ENCODE data around the gene CD200. TPM values are rescaled to one million over a fixed set of nuclear protein-coding genes. Genes with fewer than 3 reads are reported as not detected.

Gene CD200
- total RNA-seq, 4 donors from 2014 or later = 0.27 to 0.76 (median 0.36) TPM

- Histone ChIP-seq H3K4me1 (peaks cover 0 to 3% of the 10 kb centered on the region in 2 donors), H3K4me3 (no peak overlapping the region), H3K27me3 (no peaks in the 10 kb centered on the region), H3K9me3 (no peaks in the 10 kb centered on the region), H3K36me3 (no peaks in the 10 kb centered on the region), H3K27ac (no peak overlapping the region)
- DNase-seq = no peak
- in situ Hi-C loops (cut with MboI; ENCODE audit: low sequenced_read_pairs in 4 of 4) (loop anchor here in 1 of 4 donors (25.0 kb wide), 1 partner anchor 214 kb away; no protein-coding TSS in a partner anchor), intact Hi-C loops (cut with DNase I; ENCODE audit: low total_unique reads) (no loop called here)
- no peak for TF ChIP-seq POLR2A (IDR thresholded peaks at IDR 0.05)
- TF ChIP-seq, protein P1, sequence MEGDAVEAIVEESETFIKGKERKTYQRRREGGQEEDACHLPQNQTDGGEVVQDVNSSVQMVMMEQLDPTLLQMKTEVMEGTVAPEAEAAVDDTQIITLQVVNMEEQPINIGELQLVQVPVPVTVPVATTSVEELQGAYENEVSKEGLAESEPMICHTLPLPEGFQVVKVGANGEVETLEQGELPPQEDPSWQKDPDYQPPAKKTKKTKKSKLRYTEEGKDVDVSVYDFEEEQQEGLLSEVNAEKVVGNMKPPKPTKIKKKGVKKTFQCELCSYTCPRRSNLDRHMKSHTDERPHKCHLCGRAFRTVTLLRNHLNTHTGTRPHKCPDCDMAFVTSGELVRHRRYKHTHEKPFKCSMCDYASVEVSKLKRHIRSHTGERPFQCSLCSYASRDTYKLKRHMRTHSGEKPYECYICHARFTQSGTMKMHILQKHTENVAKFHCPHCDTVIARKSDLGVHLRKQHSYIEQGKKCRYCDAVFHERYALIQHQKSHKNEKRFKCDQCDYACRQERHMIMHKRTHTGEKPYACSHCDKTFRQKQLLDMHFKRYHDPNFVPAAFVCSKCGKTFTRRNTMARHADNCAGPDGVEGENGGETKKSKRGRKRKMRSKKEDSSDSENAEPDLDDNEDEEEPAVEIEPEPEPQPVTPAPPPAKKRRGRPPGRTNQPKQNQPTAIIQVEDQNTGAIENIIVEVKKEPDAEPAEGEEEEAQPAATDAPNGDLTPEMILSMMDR (IDR thresholded peaks at IDR 0.05 in 4 of 5, conservative IDR thresholded peaks at IDR 0.05 in 1 of 5) = no peak
- no peak for ATAC-seq
Measured at GRCh38 chr3:112298781-112299180, 34.2 kb upstream of the CD200 start.

- Histone ChIP-seq H3K4me3 (peak overlapping the region in 2 of 4 donors; percentile 49 to 54), H3K27ac (no peak overlapping the region), H3K27me3 (no peaks in the 10 kb centered on the region), H3K9me3 (no peaks in the 10 kb centered on the region), H3K4me1 (peaks cover 0 to 10% of the 10 kb centered on the region in 2 donors), H3K36me3 (no peaks in the 10 kb centered on the region)
- DNase-seq (no peak), ATAC-seq (no peak)
- in situ Hi-C loops (cut with MboI; ENCODE audit: low sequenced_read_pairs in 4 of 4) (loop anchor here in 1 of 4 donors (25.0 kb wide), 1 partner anchor 210 kb away; no protein-coding TSS in a partner anchor), intact Hi-C loops (cut with DNase I; ENCODE audit: low total_unique reads) (no loop called here)
- TF ChIP-seq POLR2A (IDR thresholded peaks at IDR 0.05) = no peak
- TF ChIP-seq, protein P1 (IDR thresholded peaks at IDR 0.05 in 4 of 5, conservative IDR thresholded peaks at IDR 0.05 in 1 of 5) = no peak
Measured at GRCh38 chr3:112302150-112302830, 30.7 kb upstream of the CD200 start.

- no peaks in the 10 kb centered on the region for H3K27me3 ChIP-seq
- no peaks in the 10 kb centered on the region for H3K9me3 ChIP-seq
- ATAC-seq = no peak
- DNase-seq = no peak
- TF ChIP-seq, protein P1 (IDR thresholded peaks at IDR 0.05 in 4 of 5, conservative IDR thresholded peaks at IDR 0.05 in 1 of 5) = no peak
- TF ChIP-seq POLR2A (IDR thresholded peaks at IDR 0.05) = no peak
- H3K4me3 ChIP-seq = peak overlapping the region; percentile 41 to 54 (median 46)
- no peaks in the 10 kb centered on the region for H3K36me3 ChIP-seq
- peaks cover 0 to 7% of the 10 kb centered on the region in 2 donors for H3K4me1 ChIP-seq
- in situ Hi-C loops (cut with MboI; ENCODE audit: low sequenced_read_pairs in 4 of 4) = loop anchor here in 1 of 4 donors (25.0 kb wide), 1 partner anchor 209 kb away; no protein-coding TSS in a partner anchor
- no peak overlapping the region for H3K27ac ChIP-seq
- intact Hi-C loops (cut with DNase I; ENCODE audit: low total_unique reads) = no loop called here
Measured at GRCh38 chr3:112302881-112303763, 29.8 kb upstream of the CD200 start.

DNA sequence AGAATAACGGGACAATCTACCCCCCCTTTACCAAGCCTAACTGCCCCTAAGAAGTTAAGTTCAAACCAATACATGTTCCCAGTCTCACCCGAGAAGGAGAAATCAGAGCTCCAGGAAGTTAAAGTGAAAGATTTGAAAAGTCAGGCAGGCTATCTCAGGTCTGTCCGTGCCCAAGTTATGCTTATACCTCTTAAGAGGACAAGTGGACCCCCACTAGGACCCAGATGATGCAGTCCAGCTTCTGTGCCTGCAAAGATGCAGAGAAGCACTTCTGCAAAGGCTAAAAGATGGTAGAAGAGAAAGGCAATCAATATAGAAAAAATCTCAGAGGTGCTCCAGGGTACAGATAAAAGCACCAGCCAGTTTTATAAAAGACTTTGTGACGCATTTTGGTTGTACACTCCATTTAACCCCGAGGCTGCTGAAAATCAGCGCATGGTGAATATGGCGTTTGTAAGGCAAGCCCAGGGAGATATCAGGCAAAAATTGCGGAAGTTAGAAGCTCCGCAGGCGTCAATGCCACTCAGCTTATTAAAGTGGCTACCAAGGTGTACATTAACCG, 29.1 kb upstream of the CD200 start:
- in situ Hi-C loops (cut with MboI; ENCODE audit: low sequenced_read_pairs in 4 of 4) (loop anchor here in 1 of 4 donors (25.0 kb wide), 1 partner anchor 208 kb away; no protein-coding TSS in a partner anchor), intact Hi-C loops (cut with DNase I; ENCODE audit: low total_unique reads) (no loop called here)
- ATAC-seq (peak in 1 of 2 donors; percentile 49), DNase-seq (no peak)
- no peaks in the 10 kb centered on the region for H3K36me3 ChIP-seq
- no peak overlapping the region for H3K27ac ChIP-seq
- peak overlapping the region; percentile 41 to 54 (median 46) for H3K4me3 ChIP-seq
- H3K9me3 ChIP-seq = no peaks in the 10 kb centered on the region
- H3K4me1 ChIP-seq = peaks cover 0 to 7% of the 10 kb centered on the region in 2 donors
- TF ChIP-seq, protein P1 (IDR thresholded peaks at IDR 0.05 in 4 of 5, conservative IDR thresholded peaks at IDR 0.05 in 1 of 5) = no peak
- TF ChIP-seq POLR2A (IDR thresholded peaks at IDR 0.05) = no peak
- no peaks in the 10 kb centered on the region for H3K27me3 ChIP-seq

All from gastrocnemius medialis (tissue), 4 donors.